K562 treated with DMSO at 1 percent for 48 hours (cell line): ENCODE data around the gene MZT2B. TPM values are rescaled to one million over a fixed set of nuclear protein-coding genes. Genes with fewer than 3 reads are reported as not detected.

ENCODE experiments used
- total RNA-seq: library from RNA; unstranded; fragments of 300-600 nt; gene quantifications from 2 replicates; pipeline ENCODE4 v1.2.3, GENCODE V29; 2022; ENCODE audit warnings: low replicate concordance; ENCODE audit errors: extremely low read depth

The MZT2B gene
- total RNA-seq, result not detected in 2 replicates

GRCh38 chr2:130181880-130182682, at the start of gene MZT2B:
TSS of gene MZT2B (plus strand) at chr2:130182262. CDS start at chr2:130182283, 21 bp downstream.

DNA sequence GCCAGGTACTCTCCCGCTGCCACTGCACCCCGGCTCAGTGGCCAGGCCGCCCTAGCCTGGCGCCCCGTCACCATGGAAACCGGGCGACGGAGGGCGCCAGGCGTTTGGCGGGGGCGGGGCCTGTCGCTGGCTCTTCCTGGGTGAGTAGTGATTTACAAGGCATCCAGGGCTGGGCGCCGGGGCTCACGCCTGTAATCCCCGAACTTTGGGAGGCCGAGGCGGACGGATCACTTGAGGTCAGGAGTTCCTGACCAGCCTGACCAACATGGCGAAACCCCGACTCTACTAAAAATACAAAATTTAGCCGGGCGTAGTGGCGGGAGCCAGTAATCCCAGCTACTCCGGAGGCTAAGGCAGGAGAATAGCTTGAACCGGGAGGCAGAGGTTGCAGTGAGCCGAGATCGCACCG, 37.1 kb upstream of the MZT2B start, which contains the start of gene CCDC74B:
Gene CCDC74B (minus strand): TSS at position 107 of the 409 bp plus-strand sequence. CDS start 116 bp downstream, outside the sequence.

DNA sequence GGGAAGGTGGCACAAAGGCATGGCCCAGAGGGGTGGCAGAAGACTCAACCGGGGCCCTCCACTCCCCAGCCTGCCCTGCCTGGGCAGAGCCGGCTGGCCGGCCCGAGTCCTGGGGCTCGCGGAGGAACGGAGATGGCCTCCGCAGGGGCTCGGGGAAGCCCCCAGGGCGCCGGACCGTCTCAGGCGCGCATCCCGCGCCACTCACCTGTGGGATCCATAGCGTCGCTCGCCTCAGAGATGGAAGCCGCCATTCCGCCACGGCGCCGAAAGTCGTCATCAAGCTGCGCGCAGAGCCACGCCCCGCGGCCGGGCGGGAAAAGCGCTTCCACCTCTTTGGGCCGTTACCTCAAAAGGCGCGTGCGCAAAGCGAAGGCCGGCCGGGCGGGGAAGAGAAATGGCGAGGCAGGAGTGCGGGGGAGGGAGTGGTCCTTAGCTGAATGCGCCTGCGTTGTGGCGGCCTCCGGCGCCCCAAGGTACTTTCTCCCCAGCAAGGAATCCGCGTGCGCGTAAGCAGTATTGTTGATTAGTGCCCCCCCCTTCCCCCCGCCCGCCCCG, 660 bp upstream of the MZT2B start, which contains the start of gene SMPD4:
Gene SMPD4 (minus strand): TSS at position 278 of the 555 bp plus-strand sequence. CDS start 5,010 bp downstream, outside the sequence.

DNA sequence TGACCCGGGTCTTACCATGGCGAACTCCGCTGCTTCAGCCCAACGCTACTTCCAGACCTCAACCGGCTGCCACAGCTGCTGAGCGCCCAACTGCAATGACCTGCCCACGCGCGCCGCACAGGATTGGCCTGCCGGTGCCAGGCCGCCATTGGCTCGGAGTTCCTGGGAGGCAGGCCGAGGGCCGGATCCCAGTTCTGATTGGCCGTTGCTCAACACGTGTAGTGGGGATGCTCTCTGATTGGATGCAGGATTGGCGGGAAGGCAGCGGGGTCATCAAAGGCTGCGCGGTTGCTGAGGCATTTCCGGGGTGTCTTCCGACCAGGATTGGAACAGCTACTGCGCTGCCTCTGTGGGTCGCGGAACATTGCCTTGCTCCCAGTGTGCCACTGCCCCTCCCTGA, 16.3 kb downstream of the MZT2B start, which contains the start of gene TUBA3E:
Gene TUBA3E (minus strand): TSS at position 97 of the 400 bp plus-strand sequence. CDS start 79 bp downstream, at position 18.

Other genes starting within 250 kb of the MZT2B start
- gene RAB6C, start 202.6 kb upstream of the MZT2B start, total RNA-seq, result not detected in 2 replicates
- not detected in 2 replicates for gene POTEF, start 53.0 kb upstream of the MZT2B start, total RNA-seq
- gene CCDC74B, start 37.1 kb upstream of the MZT2B start, total RNA-seq, result not detected in 2 replicates
- not detected in 2 replicates for gene SMPD4, start 660 bp upstream of the MZT2B start, total RNA-seq
- not detected in 2 replicates for gene TUBA3E, start 16.2 kb downstream of the MZT2B start, total RNA-seq
- gene IMP4, start 160.6 kb downstream of the MZT2B start, total RNA-seq, result not detected in 2 replicates
- gene PTPN18, start 173.8 kb downstream of the MZT2B start, total RNA-seq, result not detected in 2 replicates